AML-193 (cell line): ENCODE data around the gene COL8A2.
A peak's percentile ranks its signal among the peaks of the same experiment; 100 is the strongest.

Experiments used
- DNase-seq, 2 experiments: peaks; one replicate each; lab custom pipeline; 2025; lab: John Stamatoyannopoulos, UW

The COL8A2 gene

DNA sequence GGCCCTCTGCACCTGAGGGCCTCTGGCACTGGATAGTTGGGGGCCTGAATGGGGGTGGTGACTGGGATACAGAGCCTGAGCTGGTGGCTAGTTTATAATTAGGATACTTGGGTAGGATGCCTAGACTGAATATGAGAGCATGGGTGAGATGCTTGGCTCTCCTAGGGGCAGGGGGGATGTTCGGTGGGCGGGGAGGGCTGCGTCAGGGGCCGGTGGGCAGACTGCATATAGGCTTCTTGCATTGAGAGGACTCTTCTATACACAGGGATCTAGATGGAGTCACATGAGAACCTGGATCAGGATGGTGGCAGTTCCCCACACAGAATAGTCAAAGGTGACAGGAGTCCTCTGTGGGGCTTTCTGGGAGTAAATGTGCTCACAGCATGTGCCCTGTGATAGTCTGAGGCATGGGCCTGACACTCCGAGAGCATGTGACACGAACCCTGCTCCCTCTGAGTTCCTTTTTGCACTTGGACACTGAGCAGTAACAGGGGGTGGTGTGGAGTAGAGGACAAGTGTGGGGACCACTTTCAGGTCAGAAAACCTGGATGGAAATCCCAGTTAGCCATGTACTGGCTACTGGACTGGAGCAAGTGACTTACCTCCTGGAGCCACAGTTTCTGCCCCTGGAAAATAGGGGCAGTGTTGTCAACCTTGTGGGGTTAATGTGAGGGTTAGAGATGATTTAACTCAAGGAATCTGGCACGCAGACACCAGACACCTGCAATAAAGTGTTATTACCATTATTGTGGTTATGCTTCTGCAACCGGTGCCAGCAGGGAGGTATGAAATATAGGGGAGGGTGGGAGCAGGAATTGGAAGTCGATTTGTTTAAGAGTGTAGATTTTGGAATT, 33.2 kb upstream of the COL8A2 start:
- DNase-seq, result no peak

DNA sequence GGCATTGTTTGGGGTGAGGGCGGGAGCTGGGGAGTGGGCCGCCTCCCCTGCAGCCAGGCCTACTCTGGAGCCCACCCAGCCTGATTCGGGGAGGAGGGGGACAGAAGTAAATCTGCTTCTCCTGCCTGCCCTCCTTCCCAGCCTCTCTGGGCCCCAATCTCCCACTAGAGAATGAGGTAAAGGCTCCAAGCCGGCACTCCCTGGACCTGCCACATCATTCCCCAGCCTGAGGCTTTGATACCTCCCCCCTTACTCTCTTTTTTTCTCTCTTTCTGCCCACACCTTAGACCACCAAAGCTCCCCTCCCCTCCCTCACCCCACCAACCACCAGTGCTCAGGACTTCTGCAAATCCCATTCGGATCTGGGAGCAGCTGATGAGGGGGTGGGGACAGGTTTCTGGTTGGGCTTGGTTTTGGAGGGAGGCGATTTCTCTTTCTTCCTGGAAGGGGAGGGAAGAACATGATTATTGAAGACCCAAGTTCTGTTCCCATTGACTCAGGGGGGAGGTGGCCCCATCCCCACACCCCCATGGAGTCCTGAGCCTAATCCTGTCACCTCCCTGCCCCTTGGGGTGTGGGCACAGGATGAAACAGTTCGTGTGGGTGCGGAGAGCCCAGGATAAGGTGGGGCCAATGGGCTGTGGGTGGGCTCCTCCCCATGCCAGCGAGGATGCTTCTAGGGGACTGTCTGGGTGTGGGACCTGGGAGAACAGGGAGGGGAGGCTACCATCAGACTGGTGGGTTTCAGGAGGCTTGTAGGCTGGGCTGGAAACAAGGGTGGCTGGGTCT, 32.3 kb upstream of the COL8A2 start:
- DNase-seq, result no peak

DNA sequence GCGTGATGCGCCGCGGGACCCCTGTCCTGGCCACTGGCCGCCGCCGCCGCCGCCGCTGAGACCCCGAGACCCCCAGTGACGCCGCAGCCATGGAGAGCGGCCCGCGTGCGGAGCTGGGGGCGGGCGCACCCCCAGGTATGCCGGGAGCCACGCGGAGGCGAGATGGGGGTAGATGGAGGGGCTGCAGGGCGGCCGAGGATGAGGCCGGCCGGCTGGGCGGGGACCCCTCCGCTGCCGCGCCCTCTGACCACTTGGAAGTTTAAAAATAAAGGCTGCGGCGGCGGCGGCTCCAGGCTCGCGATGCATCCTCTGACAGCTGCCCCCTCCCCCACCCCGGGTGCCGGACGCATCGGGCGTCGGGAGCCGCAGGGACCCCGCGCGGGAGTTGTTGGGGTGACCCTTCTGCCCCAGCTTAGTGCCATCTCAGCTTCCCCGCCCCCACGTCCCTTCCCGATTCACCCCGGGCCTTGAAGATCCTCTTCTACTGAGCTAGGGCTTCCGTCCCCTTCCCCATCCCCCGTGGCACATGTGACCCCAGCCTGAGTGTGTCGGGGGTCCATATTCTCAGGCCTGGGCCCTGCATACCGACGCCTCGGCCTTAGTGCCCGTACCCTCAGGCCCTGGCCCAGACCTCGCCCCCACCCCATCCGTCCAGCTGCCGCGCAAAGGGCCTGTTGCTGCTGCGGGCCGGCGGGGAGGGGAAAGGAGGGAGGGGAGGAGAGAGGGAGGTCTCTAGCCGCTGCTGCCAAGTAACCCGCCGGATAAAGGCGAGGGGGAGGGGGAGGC, 31.5 kb upstream of the COL8A2 start:
- peak; percentile 21 to 22 for DNase-seq

DNA sequence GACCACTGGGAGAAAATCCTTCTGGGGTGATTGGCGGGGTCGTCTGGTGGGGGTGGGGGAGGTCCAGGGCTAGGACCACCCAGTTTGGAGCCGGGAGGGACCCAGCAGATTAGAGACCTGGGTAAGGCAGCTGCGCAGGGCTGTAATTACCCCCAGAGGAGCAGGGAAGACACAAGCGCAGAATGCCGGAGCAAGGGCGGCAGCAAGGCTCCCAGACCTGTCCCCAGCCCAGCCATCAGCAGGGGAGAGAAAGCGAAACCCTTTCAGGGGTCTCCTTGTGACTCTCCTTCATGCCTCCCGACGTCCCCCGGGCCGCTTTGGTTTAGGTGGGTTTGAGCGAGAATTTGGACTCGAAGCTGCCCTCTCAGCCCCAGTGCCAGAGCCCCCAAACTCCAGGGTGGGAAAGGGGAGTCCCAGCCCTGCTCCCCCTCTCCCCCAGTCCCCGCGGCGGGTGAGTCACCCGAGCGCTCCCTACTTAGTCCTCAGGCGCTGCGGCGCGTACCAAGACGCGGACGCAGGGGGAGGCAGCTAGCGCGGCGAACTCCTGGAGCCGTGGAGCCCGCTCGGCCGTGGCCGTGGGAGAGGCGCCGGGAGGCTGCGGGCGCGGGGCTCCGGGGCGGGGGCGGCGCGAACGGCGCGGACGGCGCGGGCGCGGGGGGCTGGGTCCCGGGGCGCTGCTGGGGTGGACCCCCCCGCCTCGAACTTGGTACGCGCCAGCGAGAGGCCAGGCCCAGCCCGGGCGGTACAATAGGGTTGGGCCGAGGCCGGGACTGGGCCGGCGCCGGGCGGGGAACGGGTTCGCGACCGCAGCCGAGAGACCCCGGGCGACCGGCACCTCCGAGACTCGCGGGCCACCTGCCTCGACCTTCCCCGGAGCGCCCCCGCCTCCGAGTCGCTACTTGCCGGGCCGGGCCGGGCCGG, 30.6 kb upstream of the COL8A2 start, which contains the start of gene MAP7D1:
TSS of gene MAP7D1 (plus strand) at position 753 of the 921 bp plus-strand sequence. CDS start 258 bp downstream, outside the sequence.
- peak; percentile 51 to 54 for DNase-seq

DNA sequence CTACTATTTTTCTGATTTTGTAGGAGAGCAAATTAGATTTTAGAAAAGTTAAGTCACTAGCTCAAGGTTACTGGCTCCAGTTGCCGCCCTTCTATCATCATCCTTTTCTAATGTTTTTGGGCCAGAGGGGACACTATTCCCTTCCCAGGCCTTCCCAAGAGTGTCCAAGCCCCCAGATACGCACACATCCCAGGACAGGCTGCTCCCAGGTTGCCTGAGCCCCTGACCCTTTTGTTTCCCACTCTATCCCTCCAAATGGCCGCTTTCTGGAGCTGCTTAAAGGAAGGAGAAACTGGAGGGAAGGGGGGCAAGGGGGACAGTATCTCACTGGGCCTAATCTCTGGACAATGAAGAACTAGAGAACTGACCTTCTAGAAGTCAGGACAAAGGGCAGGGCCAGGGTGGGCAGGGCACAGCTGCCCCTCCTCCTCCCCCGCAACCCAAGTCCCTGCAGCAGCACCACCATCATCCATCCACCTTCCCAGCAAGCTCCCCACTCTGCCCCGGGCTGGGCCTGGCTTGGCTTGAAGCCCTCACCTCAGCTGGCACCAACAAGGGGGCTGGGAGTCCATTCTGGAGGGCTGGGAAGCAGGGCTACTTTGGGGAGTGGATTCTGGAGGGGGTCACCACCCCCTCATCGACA, 29.9 kb upstream of the COL8A2 start:
- DNase-seq, result no peak

DNA sequence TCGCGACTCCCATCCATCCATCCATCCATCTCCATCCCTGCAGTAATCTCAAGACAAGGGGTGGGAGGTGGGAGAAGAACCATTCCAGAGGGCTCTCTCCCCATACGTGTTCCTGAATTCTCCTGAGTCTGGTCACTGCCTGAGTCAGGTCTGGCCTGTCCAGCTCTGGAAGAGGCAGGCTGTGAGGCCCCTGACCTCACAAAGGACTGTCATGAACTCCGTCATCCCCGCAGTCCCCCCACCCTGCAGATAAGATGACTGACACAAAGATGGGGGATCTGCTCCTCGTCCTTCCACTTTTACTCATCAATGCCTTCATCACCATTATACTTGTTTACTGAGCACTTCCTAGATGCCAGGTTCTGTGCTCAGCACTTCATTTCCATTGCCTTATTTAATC, 29.3 kb upstream of the COL8A2 start:
- DNase-seq, result no peak

DNA sequence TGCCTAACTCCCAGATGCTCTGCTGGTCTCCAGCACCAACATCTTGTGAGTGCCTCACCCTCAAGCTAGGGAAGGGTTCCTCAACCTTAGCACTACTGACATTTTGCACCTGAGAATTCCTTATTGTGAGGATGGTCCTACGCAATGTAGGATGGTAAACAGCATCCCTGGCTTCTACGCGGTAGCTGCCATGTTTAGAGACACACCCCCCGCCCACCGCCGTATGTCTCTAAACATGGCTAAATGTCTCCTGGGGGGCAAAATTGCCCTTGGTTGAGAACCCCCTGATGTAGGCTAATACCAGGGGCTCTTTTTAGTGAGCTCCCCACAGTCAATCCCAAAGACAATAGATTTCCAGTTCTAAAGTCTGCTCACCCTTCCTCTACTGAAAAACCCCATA, 28.5 kb upstream of the COL8A2 start:
- no peak for DNase-seq

DNA sequence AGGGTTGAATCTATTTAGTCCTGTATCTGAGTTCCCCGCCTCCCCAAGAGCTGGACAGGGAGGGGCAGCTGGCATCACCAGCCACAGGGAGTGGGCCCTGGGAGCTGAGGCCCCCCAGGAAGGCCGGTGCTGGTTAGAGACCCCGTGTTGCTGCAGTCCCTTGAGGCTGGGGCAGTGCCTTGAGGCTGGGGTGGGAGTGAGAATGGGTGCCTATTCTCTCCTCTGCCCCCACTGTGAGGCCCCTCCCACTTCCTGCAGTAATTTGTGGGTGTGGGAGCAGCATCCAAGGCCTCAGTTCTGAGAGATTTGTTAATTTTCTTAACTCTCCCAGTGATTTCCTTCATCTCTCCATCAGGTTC, 26.8 kb upstream of the COL8A2 start:
- no peak for DNase-seq

DNA sequence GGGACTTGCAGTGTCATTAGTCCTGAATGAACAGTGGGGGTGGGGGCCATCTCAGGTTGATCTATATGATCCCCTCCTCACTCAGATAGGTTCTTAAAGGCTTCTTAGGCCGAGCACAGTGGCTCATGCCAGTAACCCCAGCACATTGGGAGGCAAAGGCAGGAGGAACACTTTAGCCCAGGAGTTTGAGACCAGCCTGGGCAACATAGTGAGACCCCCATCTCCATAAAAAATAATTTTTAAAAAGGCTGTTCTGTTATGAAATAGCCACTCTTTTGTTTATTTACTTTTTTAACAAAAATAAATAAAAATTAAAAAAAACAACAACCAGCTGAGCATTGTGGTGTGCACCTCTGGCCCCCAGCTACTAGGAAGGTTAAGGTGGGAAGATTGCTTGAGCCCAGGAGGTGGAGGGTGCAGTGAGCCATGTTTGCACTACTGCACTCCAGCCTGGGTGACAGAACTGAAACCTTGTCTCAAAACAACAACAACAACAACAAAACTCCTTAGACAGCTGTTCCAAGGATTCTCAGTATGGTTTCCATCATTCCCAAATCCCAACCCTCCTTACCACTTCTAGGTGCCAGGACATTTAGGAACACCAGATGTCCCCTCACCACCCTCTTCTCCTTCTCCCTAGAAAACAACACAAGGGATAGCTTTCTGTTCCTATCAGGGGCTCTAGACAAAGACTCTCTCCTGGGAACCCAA, 26.3 kb upstream of the COL8A2 start:
- no peak for DNase-seq

DNA sequence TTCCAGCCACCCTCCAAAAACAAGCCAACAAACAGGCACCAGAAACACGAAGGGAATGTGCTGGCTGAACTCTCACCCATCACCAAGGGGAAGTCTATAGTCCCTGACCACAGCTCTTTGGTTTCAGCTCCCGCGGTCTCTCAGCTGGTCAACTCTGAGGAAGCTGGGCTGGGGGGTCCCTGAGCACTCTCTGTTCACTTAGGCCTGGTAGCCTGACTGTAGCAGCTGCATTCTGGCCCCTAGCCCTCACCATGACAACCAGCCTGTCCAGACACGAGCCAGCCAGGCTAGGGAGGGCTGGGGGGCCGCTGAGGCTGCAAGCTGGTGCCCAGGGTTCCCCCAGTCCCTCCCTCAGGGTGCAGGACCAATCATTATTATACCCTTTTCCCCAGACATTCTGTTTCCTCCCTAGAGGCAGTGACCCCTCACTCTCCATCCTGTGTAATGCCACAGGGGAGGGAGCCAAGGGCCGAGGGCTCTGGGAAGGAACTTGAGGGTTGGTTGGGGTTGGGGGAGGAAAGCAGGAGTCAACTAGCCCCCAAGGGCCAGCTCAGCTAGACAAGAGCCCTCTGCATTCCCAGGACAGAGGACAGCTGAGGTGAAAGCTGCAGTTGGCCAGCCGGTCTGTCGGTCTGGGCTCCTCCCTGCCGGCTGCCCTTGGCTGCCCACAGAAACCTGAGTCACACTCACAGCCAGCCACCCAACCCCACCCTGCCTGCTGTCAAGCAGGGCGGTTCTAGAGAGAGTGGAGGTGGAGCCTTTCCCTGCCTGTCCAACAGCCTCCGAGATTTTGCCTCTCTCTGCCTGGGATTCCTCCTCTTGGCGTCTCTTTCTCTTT, 25.5 kb upstream of the COL8A2 start:
- DNase-seq, result peak; percentile 81

DNA sequence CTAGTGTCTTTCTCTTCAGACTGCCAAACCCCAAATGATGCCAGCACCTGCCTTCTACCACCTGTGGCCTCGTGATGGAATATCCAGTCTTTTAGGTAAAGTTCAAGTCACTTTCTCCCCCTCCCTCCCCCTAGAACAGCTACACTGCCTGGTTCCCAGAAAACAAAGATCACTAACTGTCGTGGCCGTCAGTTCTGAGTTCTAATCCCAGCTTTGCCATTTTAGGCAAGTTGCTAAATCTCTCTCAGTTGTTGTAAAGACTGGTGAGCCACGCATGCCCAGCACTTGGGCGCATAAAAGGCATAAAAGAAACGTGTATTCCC, 24.9 kb upstream of the COL8A2 start:
- DNase-seq, result no peak

DNA sequence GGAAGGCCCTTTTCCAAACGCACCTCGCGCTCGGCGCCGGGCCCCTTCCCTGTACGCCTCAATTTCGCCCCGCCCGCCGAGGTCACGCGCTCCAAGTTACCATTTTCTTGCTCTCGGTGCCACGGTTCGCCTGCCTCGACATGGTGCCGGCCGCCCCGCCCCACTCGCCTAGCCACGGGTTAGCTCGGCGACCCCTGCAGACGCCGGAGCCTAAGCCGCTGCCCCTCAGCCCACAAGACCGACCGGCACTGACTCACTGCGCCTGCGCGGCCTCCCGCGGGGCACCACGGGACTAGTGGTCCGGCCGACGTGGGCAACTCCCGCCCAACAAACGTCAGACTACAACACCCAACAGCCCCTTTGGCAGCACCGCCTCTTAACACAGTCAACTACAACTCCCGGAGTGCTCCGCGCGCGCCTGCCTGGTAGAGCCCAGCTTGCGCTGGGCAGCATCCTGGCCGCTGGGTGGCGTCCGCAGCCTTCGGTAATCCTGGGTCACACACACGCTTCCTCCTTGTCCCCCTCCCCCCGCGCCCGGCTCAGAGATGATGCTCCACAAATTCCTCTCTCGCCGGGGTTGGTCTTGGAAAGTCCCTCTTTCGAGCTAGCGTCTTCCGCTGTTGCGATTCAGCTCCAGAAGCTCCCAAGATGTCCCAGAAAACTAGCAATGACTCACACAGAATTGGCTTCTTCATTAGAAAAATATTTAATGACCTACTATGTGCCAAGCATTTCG, 24.4 kb upstream of the COL8A2 start, which contains the start of gene TRAPPC3:
TSS of gene TRAPPC3 (minus strand) at position 250 of the 736 bp plus-strand sequence. CDS start at position 142, 108 bp downstream.
- DNase-seq, result peak; percentile 97 to 98

DNA sequence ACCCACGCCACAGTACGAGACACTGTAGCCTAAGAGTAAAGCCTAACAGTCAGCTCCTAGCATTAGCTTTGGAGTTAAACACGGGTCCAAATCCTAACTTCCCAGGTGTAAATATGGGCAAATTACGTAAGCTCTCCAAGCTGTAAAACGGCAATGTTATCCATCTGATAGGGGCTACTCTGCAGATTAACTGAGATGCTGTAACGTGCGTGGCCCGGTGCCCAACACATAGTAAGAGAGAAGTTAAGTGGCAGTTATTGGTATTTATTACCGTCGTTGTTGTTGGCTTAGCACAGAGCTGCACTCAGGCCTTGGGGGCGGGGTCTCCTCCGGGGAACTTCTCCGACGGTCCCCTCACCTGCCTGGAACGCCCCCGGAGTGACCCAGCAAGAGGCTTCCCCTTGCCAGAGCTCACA, 23.8 kb upstream of the COL8A2 start:
- peak; percentile 37 to 66 for DNase-seq

DNA sequence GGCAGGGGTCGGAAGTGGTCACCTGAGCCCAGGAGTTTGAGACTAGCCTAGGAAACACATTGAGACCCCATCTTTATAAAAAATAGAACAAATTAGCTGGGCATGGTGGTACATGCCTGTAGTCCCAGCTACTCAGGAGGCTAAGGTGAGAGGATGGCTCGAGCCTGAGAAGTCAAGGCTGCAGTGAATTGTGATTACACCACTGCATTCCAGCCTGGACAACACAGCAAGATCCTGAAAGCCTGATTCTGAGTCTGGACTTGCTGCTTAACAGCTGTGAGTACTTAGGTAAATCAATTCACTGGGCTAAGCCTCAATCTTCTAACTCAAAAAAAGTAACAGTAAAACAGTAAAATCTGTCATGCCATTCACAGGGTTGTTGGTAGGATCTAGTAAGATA, 19.4 kb upstream of the COL8A2 start:
- no peak for DNase-seq

DNA sequence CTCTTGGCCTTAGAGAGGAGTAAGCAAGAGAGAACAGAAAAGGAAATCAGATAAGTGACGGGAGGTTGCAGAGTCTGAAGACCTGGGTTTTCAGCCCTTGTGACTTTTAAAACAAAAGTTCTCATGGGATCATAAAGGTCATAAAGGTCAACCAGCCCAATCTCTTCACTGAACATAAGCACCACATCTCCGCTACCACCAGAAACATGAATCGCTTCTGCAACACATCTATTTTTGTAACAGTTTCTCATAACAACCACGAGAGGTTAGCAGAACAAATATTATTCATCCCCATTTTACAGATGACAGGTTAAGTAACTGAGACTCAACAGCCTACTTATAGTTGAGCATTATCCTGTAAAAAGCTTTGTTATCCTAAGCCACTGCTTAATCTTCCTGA, 18.4 kb upstream of the COL8A2 start:
- DNase-seq, result no peak

DNA sequence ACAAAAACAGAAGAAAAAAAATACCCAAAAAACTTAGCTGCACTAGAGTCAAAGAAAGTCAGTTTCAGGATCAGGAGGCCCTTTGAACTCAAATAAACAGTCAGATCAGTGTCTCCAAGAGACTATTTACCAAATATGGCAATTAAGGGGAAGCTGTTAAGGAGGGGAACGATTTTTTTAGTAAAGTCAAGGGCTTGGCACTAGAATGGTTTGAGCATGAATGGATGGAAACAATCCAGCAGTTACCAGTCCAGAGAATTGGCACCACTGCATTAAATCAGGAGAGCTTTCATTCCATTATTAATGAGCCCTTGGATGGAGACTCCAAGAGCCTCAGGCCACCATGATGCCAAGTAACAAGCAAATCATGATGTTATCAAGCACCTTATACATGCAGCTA, 17.1 kb upstream of the COL8A2 start:
- no peak for DNase-seq

DNA sequence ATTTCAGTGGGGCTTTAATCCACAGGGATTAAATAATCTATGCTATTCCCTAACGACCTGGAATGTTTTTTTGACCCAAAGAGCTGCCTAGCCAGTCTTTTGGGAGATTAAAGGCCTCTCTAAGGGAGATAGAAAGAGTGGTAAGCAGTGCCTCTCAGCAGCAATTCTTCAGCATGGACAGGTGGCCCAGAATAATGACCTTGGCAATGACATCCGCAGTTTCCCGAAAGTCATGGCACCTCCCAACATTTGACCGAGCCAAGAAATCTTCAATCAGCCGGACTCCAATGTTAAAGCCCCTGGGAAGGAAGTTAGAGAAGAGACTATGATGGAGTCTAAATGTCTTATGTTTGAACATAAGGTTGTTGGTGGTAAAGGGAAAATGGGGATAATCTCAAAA, 14.5 kb upstream of the COL8A2 start:
- DNase-seq, result no peak

DNA sequence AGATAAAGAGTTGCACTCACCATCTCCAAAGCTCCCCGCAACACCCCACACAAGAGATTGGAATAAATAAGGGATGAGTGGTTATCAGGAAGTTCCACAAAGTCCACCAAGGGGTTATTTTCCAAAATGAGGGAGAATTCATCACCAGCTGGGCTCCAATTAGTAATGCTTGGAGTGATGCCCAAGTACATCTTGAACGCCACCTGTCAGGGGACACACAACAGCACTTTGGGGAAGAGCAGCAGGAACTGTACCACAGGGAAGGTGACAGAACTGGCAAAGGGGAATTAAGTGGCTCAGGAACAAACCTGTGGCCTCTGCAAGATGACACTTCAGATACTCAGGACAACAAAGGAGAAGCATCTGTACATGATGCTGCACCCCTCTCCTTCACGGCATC, 12.8 kb upstream of the COL8A2 start:
- no peak for DNase-seq

DNA sequence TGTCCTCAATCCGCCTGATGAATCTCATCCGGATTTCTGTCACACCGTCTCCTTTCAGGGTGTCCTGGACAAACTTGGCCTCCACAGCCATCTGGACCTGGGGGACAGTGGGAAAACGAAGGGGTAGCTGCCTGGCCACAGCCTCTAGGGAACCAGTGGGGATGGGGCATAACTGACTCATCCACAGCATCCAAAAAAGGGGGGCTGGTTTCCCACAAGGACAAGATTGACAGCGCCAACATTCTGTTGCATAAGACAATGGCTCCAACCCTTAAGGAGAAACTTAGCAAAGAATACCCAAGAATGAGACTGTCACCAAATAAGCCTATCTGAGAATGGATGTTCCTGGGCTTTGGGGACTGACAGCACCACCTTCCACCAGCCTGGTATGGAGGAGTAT, 12.2 kb upstream of the COL8A2 start:
- no peak for DNase-seq
